GM12892 (cell line): Measurements from ENCODE around the gene DOK3.
"Not testable (repeated sequence)": the region's sequence is repeated elsewhere in the genome, so short reads cannot be mapped to it uniquely, and the experiment has no call there.

Source experiments
- DNase-seq: peaks from one replicate; pipeline ENCODE4 v3.0.0; 2011; ENCODE audit not compliant: insufficient read length
- FAIRE-seq: peaks from 2 replicates; lab custom pipeline; 2011; peaks lifted over from hg19 to GRCh38; lab: Jason Lieb, UNC
- POLR2A ChIP-seq: IDR thresholded peaks from 2 replicates; pipeline ENCODE4 v1.6.1; 2011; ENCODE audit warnings: low read depth, low read length, control low read depth
- POLR2AphosphoS5 ChIP-seq: IDR thresholded peaks from 2 replicates; pipeline ENCODE4 v1.6.1; 2011; ENCODE audit warnings: low read depth, low read length, control low read depth
- TAF1 ChIP-seq: IDR thresholded peaks from 2 replicates; pipeline ENCODE4 v1.6.1; 2011; ENCODE audit warnings: low read depth, mild to moderate bottlenecking, control low read depth, low read length, borderline replicate concordance

Gene DOK3

GRCh38 chr5:177547736-177548135 is 38.1 kb upstream of the DOK3 start:
- DNase-seq (no peak), FAIRE-seq (no peak)
- TF ChIP-seq POLR2A (no peak), POLR2AphosphoS5 (no peak), TAF1 (no peak)

- DNase-seq (no peak), FAIRE-seq (no peak)
- no peak for TF ChIP-seq POLR2AphosphoS5
- TF ChIP-seq POLR2A, result no peak
- no peak for TF ChIP-seq TAF1
These were observed 36.7 kb upstream of the DOK3 start for GRCh38 chr5:177546258-177546741.

- TF ChIP-seq POLR2A (no peak), POLR2AphosphoS5 (no peak), TAF1 (no peak)
- DNase-seq (no peak), FAIRE-seq (no peak)
These were observed 36.0 kb upstream of the DOK3 start for GRCh38 chr5:177545487-177546257.

GRCh38 chr5:177542816-177543465 is 33.3 kb upstream of the DOK3 start:
- no peak for TF ChIP-seq TAF1
- no peak for TF ChIP-seq POLR2AphosphoS5
- no peak for TF ChIP-seq POLR2A
- no peak for FAIRE-seq
- DNase-seq, result no peak

GRCh38 chr5:177540438-177540837 is 30.8 kb upstream of the DOK3 start:
- no peak for DNase-seq
- TF ChIP-seq POLR2AphosphoS5 (no peak), TAF1 (no peak), POLR2A (no peak)
- FAIRE-seq, result no peak

GRCh38 chr5:177539411-177539810 is 29.8 kb upstream of the DOK3 start:
- FAIRE-seq (no peak), DNase-seq (no peak)
- TF ChIP-seq POLR2A (no peak), TAF1 (no peak), POLR2AphosphoS5 (no peak)

GRCh38 chr5:177538876-177539275 is 29.2 kb upstream of the DOK3 start:
- FAIRE-seq, result no peak
- no peak for TF ChIP-seq TAF1
- DNase-seq, result no peak

GRCh38 chr5:177537389-177538361 is 28.0 kb upstream of the DOK3 start:
- FAIRE-seq, result no peak

GRCh38 chr5:177536386-177536785 is 26.8 kb upstream of the DOK3 start:
- DNase-seq, result no peak
- TF ChIP-seq POLR2AphosphoS5 (no peak), TAF1 (no peak), POLR2A (no peak)
- no peak for FAIRE-seq

More at GRCh38 chr5:177537389-177538361, 28.0 kb upstream of the DOK3 start:
- DNase-seq, result no peak
- TF ChIP-seq TAF1 (no peak), POLR2A (no peak), POLR2AphosphoS5 (no peak)

- FAIRE-seq (no peak), DNase-seq (no peak)
- TF ChIP-seq POLR2A (no peak), TAF1 (no peak), POLR2AphosphoS5 (no peak)
These were observed 25.5 kb upstream of the DOK3 start for GRCh38 chr5:177535125-177535524.

- not testable (repeated sequence) for FAIRE-seq, DNase-seq
These were observed 24.8 kb upstream of the DOK3 start for GRCh38 chr5:177534433-177534832.
